Measurements from ENCODE around the gene ACTR10.

ACTR10 gene

GRCh38 chr14:58238252-58239243 is 38.6 kb downstream of the ACTR10 start:
- H3K27ac ChIP-seq = no peak overlapping the region
- no peak for TF ChIP-seq CTCF (IDR thresholded peaks at IDR 0.05; ENCODE audit: low read depth, low read length)
- DNase-seq = no peak

GRCh38 chr14:58239244-58240195 is 39.6 kb downstream of the ACTR10 start:
- H3K27ac ChIP-seq = peak overlapping the region; percentile 52
- peak; percentile 49 for DNase-seq
- TF ChIP-seq CTCF (IDR thresholded peaks at IDR 0.05; ENCODE audit: low read depth, low read length) = no peak

More at GRCh38 chr14:58238252-58239243, 38.6 kb downstream of the ACTR10 start:
- H3K4me3 ChIP-seq (ENCODE audit: low read depth, low read length) = no peak overlapping the region
- peaks cover 5% of the 10 kb centered on the region for H3K36me3 ChIP-seq
- no peaks in the 10 kb centered on the region for H3K27me3 ChIP-seq (ENCODE audit: insufficient read depth, low read depth, severe bottlenecking)
- H3K9me3 ChIP-seq (ENCODE audit: severe bottlenecking) = no peaks in the 10 kb centered on the region

GRCh38 chr14:58243790-58244555 is 44.0 kb downstream of the ACTR10 start:
- Histone ChIP-seq H3K9me3 (ENCODE audit: severe bottlenecking) (no peaks in the 10 kb centered on the region), H3K36me3 (peaks cover 26% of the 10 kb centered on the region), H3K4me3 (ENCODE audit: low read depth, low read length) (peak overlapping the region; percentile 79), H3K27me3 (ENCODE audit: insufficient read depth, low read depth, severe bottlenecking) (no peaks in the 10 kb centered on the region), H3K27ac (peak overlapping the region; percentile 91)
- DNase-seq = no peak
- TF ChIP-seq CTCF (IDR thresholded peaks at IDR 0.05; ENCODE audit: low read depth, low read length) = no peak

More at GRCh38 chr14:58239244-58240195, 39.6 kb downstream of the ACTR10 start:
- H3K9me3 ChIP-seq (ENCODE audit: severe bottlenecking) = no peaks in the 10 kb centered on the region
- no peaks in the 10 kb centered on the region for H3K36me3 ChIP-seq
- H3K4me3 ChIP-seq (ENCODE audit: low read depth, low read length) = peak overlapping the region; percentile 98
- H3K27me3 ChIP-seq (ENCODE audit: insufficient read depth, low read depth, severe bottlenecking) = no peaks in the 10 kb centered on the region

GRCh38 chr14:58244556-58245387 is 44.8 kb downstream of the ACTR10 start, which contains the start of gene PSMA3:
TSS of gene PSMA3 (plus strand) at chr14:58244843. CDS start at chr14:58244921, 78 bp downstream.
- H3K9me3 ChIP-seq (ENCODE audit: severe bottlenecking) = no peaks in the 10 kb centered on the region
- TF ChIP-seq CTCF (IDR thresholded peaks at IDR 0.05; ENCODE audit: low read depth, low read length) = no peak

More at GRCh38 chr14:58244556-58245387, 44.8 kb downstream of the ACTR10 start, which contains the start of gene PSMA3:
- Histone ChIP-seq H3K27me3 (ENCODE audit: insufficient read depth, low read depth, severe bottlenecking) (no peaks in the 10 kb centered on the region), H3K36me3 (peaks cover 34% of the 10 kb centered on the region), H3K27ac (peak within 1 kb of the TSS; percentile 91), H3K4me3 (ENCODE audit: low read depth, low read length) (peak within 1 kb of the TSS; percentile 79)
- DNase-seq = peak; percentile 98
